ENCODE measurements around the gene PCGF3.

GRCh38 chr4:796206-796605 is 90.6 kb downstream of the PCGF3 start:
- TF ChIP-seq REST (IDR thresholded peaks at IDR 0.05; ENCODE audit: insufficient read depth in 1 of 2, low read depth in 2 of 2, low read length in 2 of 2) (no peak), POLR2AphosphoS5 (IDR thresholded peaks at IDR 0.05; ENCODE audit: low read depth, low read length) (no peak), SIN3A (IDR thresholded peaks at IDR 0.05; ENCODE audit: borderline replicate concordance, insufficient read depth, low read length) (no peak), TAF1 (IDR thresholded peaks at IDR 0.05; ENCODE audit: borderline replicate concordance, insufficient read depth, low read length) (no peak)
